Pancreas (tissue), 10 donors: ENCODE measurements around the gene C1GALT1. TPM values are rescaled to one million over a fixed set of nuclear protein-coding genes. Genes with fewer than 3 reads are reported as not detected.
A peak's percentile ranks its signal among the peaks of the same experiment; 100 is the strongest.

Experiments
- ATAC-seq, 4 donors: fragments of 200-7000 bp; cut with Tn5 transposase; one replicate each; pipeline versions ENCODE4 v1.8.0 to v1.9.1; 2020; ENCODE audit warnings: mild to moderate bottlenecking in 4 of 4, moderate library complexity in 4 of 4
- DNase-seq, 6 donors: peaks; one replicate each; pipeline ENCODE4 v3.0.0-alpha.2; 2020
- FAIRE-seq: peaks from 2 replicates; lab custom pipeline; 2012; peaks lifted over from hg19 to GRCh38; lab: Jason Lieb, UNC
- H3K27ac ChIP-seq, 4 donors: fragments of 200-600 bp; sonication (generic); 1 replicate in 3 of 4; 2 replicates in 1 of 4; pipeline versions ENCODE4 v1.5.0 to v1.8.0; 2020
- H3K27me3 ChIP-seq, 4 donors: fragments of 200-600 bp; one replicate each; pipeline ENCODE4 v1.8.0; 2021
- H3K36me3 ChIP-seq, 3 donors: fragments of 200-600 bp; sonication (generic) in 1 of 3; one replicate each; pipeline versions ENCODE4 v1.5.0 to v1.8.0; 2020 to 2021
- H3K4me1 ChIP-seq, 3 donors: fragments of 200-600 bp; one replicate each; pipeline ENCODE4 v1.8.0; 2021
- H3K4me3 ChIP-seq, 4 donors: fragments of 200-600 bp; sonication (generic) in 2 of 4; one replicate each; pipeline versions ENCODE4 v1.5.0 to v1.8.0; 2020 to 2021
- H3K9me3 ChIP-seq, 4 donors: fragments of 200-600 bp; one replicate each; pipeline ENCODE4 v1.8.0; 2021
- CTCF ChIP-seq, 4 donors: fragments of 200-600 bp; sonication (generic) in 3 of 4; IDR thresholded peaks; one replicate each; pipeline versions ENCODE4 v1.5.0 to v1.8.0; 2021; ENCODE audit warnings: antibody characterized with exemption in 4 of 4
- WGBS, 2 donors: extraction: QIAGEN DNeasy Blood & Tissue Kit; methylation state at CpG; one replicate each; pipeline ENCODE4 v1.1.7; 2013; 5-methylcytosine and 5-hydroxymethylcytosine counted together
- intact Hi-C, 3 donors: fragments of 100-400 bp; cut with DNase I; formaldehyde crosslinking; loops; one replicate each; pipeline versions ENCODE4 v1.11.1 to v1.14.2; 2022
- polyA plus RNA-seq, 2 donors: library from polyadenylated mRNA; stranded (reverse); fragments of 200-250 nt; gene quantifications; one replicate each; pipeline ENCODE4 v1.2.3, GENCODE V29; 2013
- total RNA-seq, 6 donors: library from RNA; stranded (reverse); fragmentation: NEBNext Ultra II Directional in 4 of 6; extraction: Animal tissue kit (Norgen Biotek cat#: 25700) in 4 of 6; gene quantifications; one replicate each; pipeline versions ENCODE4 v1.2.1 to v1.2.4, GENCODE V29; 2021 to 2023
- donor health status: healthy with polysubstance abuse.
- donor health status: DM: no; HTN: no; CAD: no; lungs with moderate emphysema.
- donor health status: DM: no; HTN: no; CAD: no.
- donor health status: control.
- donor health status: control.
- donor health status: Bipolar disorder and iron deficiency.
- donor health status: DM: yes; HTN: yes; CAD: no.
- donor health status: DM: no; HTN: no; CAD: no.
- donor health status: DM: no; HTN: no; CAD: no.
- donor health status: DM: yes; HTN: yes; CAD: no.

The C1GALT1 gene
- total and polyA plus RNA-seq, 8 donors = 3.2 to 14.5 (median 7.0) TPM

GRCh38 chr7:7201578-7202374 is 19.4 kb downstream of the C1GALT1 start:
- FAIRE-seq = no peak

GRCh38 chr7:7202375-7202720 is 20.0 kb downstream of the C1GALT1 start:
- intact Hi-C loops = no loop called here
- WGBS, 2 donors = 81 to 84% methylated on average over 1 of the region's 1 CpG

More at GRCh38 chr7:7201578-7202374, 19.4 kb downstream of the C1GALT1 start:
- TF ChIP-seq CTCF (IDR thresholded peaks at IDR 0.05) = no peak
- no peaks in the 10 kb centered on the region for H3K9me3 ChIP-seq
- H3K27ac ChIP-seq = no peak overlapping the region
- H3K36me3 ChIP-seq = no peaks in the 10 kb centered on the region
- no peak for DNase-seq
- ATAC-seq = peak in 3 of 4 donors; percentile 42 to 77 (median 50)
- no peaks in the 10 kb centered on the region for H3K27me3 ChIP-seq
- H3K4me1 ChIP-seq = no peaks in the 10 kb centered on the region
- no peak overlapping the region for H3K4me3 ChIP-seq
- intact Hi-C loops = no loop called here
- WGBS, 2 donors = 75 to 80% methylated on average over 15 of the region's 15 CpGs

GRCh38 chr7:7203813-7204575 is 21.6 kb downstream of the C1GALT1 start:
- WGBS, 2 donors = 89 to 94% methylated on average over 1 of the region's 1 CpG
- Histone ChIP-seq H3K36me3 (no peaks in the 10 kb centered on the region), H3K9me3 (no peaks in the 10 kb centered on the region), H3K4me1 (no peaks in the 10 kb centered on the region), H3K27me3 (no peaks in the 10 kb centered on the region), H3K27ac (no peak overlapping the region), H3K4me3 (no peak overlapping the region)
- no peak for DNase-seq
- FAIRE-seq = no peak
- TF ChIP-seq CTCF (IDR thresholded peaks at IDR 0.05) = no peak
- intact Hi-C loops = no loop called here
- no peak for ATAC-seq

More at GRCh38 chr7:7202375-7202720, 20.0 kb downstream of the C1GALT1 start:
- FAIRE-seq = no peak
- Histone ChIP-seq H3K4me3 (no peak overlapping the region), H3K27me3 (no peaks in the 10 kb centered on the region), H3K36me3 (no peaks in the 10 kb centered on the region), H3K9me3 (no peaks in the 10 kb centered on the region), H3K4me1 (no peaks in the 10 kb centered on the region), H3K27ac (no peak overlapping the region)
- no peak for TF ChIP-seq CTCF (IDR thresholded peaks at IDR 0.05)
- DNase-seq = no peak
- no peak for ATAC-seq

GRCh38 chr7:7207876-7208275 is 25.5 kb downstream of the C1GALT1 start:
- no peak for FAIRE-seq
- no peaks in the 10 kb centered on the region for H3K36me3 ChIP-seq
- no peak for TF ChIP-seq CTCF (IDR thresholded peaks at IDR 0.05)
- H3K4me1 ChIP-seq = no peaks in the 10 kb centered on the region
- H3K4me3 ChIP-seq = no peak overlapping the region
- WGBS, 2 donors = 94 to 97% methylated on average over 4 of the region's 4 CpGs
- H3K27me3 ChIP-seq = no peaks in the 10 kb centered on the region
- intact Hi-C loops = no loop called here
- H3K9me3 ChIP-seq = no peaks in the 10 kb centered on the region
- DNase-seq = no peak
- H3K27ac ChIP-seq = no peak overlapping the region
- no peak for ATAC-seq
